ENCODE results near the gene FAF2. TPM values are rescaled to one million over a fixed set of nuclear protein-coding genes. Genes with fewer than 3 reads are reported as not detected.

Gene FAF2
- polyA plus RNA-seq, 12 donors: 23.1 to 35.6 (median 28.3) TPM; not detected in 1

DNA sequence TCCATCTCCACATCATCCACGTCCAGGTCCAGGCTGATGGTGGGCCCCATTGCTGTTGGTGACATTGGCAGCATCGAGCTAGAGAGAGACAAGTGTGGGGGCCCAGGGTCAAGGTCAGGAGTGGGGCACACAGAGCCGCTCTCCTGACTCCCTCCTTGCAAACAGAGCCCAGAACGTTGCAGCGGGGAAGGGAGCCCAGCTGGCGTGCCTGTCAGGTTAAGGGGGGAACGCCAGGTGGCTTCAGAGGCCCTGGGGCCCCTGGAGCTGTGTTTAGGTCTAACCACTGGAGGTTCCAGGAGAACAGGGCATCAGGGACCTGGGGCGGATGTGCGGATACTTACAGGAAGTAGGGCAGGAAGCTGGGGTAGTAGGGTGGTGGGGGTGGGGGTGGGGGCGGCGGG lies 81.6 kb downstream of the FAF2 start:
- no peak for DNase-seq

DNA sequence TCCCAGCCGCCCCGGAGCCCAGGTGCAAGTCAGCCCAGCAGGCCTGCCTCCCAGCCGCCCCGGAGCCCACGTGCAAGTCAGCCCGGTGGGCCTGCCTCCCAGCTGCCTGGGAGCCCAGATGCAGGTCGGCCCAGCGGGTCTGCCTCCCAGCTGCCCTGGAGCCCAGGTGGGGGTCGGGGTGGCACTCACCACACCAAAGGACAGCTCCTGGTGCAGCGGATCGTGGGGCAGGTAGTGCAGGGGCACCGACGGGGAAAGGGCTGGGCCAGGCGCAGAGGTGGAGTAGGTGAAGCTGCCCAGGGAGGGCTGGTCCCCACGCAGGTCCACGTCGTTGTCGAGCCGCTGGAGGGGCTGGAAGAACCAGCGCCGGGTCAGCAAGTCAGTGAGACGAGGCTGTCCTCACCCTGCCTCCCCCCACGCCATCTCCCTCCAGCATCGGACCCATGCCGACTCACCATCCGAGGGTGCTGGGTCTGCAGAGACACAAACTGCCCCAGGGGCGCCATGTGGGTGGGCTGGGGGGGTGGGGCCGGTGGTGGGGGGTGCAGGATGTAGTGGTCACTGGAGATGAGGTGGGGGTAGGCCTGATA lies 82.3 kb downstream of the FAF2 start:
- no peak for DNase-seq

- no peak for DNase-seq
Measured at GRCh38 chr5:176530983-176531901, 83.1 kb downstream of the FAF2 start.

- no peak for DNase-seq
Measured at GRCh38 chr5:176531902-176532493, 83.8 kb downstream of the FAF2 start.

GRCh38 chr5:176532795-176533194 lies 84.6 kb downstream of the FAF2 start:
- no peak for DNase-seq

- no peak for DNase-seq
Measured at GRCh38 chr5:176533390-176533789, 85.2 kb downstream of the FAF2 start.

DNA sequence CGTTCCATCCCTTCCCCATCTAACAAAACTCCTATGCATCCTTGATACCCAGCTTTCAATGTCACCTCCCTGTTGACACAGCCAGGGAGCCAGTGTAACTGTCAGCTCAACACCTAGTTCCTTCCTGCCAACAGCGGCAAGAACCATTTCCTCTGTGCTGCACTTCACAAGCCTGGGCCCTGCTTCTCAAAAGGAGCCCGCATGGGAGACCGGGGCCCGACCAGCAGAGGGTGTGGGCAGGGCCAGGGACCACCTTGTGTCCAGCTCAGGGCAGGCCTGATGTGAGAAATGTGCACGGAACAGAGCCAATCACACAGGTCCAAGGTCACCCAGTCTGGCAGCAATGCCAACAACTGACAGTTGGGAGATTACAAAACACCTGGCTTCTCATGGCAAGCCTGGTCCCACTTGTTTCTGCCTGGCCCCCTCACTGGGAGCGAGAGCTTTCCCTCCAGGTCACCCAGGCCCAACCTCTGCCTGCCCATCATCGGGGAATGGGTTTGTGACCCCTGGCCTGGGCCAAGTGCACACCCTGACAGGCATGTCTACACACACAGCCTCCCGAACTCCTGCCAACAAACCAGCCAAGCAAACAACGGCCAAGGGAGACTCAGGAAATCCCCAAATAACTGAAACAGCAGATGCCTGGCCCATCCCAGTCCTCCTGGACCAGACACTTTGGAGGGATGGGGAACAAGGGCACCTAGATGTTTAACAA lies 85.9 kb downstream of the FAF2 start:
- no peak for DNase-seq

- no peak for DNase-seq
Measured at GRCh38 chr5:176534640-176535039, 86.5 kb downstream of the FAF2 start.

- DNase-seq: no peak
Measured at GRCh38 chr5:176535101-176535663, 87.0 kb downstream of the FAF2 start.

- no peak for DNase-seq
Measured at GRCh38 chr5:176535664-176536131, 87.5 kb downstream of the FAF2 start.

DNA sequence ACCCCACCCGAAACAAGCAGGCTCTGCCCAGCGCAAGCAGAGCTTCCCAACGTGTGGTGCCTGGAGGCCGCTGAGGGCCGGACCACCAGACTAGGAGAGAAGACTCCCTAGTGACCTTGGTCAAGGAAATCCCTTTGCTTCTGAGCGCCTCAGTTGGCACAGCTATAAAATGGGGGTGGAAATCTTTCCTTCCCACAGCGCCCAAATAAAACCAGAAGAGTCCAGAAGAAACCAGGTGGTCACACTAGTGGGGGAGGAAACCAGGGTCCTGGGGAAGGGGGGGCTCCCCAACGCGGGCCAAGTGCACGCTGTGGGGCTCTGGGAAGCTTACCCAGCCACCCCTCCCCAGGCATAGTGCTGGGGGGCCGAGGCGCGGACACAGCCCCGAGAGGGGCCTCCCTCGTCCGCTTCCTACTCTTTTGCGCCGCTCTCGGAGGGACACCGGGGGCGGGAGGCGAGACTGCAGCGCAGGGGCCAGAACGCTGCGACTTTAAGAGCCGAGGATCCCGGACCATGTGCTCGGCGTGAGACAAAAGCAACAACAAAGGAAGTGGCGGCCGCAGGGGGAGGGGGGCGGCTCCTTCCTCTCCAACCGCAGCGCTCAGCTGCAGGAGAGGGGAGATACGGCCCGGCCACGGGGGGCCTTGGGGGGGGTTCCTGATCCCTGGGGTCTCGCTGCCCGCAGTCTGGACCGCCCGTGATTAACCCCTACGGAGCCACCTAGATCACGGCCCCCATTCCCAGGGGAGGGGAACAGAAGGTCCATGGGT lies 88.1 kb downstream of the FAF2 start:
- DNase-seq: peak; percentile 85

DNA sequence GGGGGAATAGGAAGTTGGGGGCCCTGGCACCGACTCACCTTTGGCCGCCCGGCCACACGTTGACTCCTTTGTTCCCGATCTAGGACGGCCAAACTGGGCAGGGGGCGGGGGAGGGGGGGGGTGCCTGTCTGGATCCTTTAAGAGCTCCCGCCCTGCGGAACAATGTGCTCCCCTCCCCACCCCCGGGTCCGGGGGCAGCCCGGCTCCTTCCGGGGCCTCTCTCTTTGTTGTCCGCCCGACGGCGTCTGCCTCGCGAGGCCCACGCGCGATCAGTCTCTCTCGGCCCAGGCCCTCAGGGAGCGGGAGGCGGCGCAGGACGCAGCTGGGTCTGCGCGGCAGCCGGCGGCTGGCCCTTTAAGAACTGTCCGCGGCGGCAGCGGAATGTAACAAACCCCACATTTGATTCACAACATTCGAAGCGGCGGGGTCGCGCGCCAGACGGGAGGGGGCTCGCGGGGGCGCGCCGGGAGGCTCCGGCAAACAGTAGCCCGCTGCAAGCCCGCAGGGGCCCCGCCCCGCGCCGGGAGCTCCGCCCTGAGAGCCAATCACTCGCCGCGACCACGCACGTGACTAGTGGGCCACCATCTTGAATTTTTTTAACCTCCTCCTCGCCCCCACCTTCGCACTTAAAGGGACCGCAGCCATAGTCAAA lies 88.8 kb downstream of the FAF2 start, which contains the start of gene RNF44:
TSS of gene RNF44 (minus strand) at position 501 of the 652 bp plus-strand sequence. CDS start 4,930 bp downstream, outside the sequence.
- DNase-seq: peak; percentile 98

- peak; percentile 99 for DNase-seq
Measured at GRCh38 chr5:176537554-176538229, 89.5 kb downstream of the FAF2 start.

- DNase-seq: no peak
Measured at GRCh38 chr5:176538230-176538988, 90.2 kb downstream of the FAF2 start.

GRCh38 chr5:176538989-176539384 lies 90.8 kb downstream of the FAF2 start:
- no peak for DNase-seq

DNA sequence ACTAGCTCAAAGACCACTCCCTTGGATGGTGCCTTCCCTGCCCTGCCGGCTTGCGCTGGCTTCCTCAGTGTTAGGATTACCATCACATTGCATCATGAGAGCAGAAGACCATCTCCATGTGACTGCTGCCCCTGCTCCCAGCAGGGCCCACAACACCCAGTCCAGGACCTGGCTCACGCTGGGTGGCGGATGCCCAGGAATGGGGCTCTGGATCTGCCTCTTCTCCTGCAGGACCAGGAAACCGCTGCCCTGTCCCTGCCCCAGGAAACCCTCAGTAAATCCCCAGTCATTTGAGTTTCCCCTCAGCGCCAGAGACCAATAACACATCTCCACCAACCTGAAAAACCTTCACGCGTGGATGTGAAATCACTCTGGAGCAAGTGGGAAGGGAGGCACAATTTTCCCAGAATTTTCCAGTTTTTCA lies 92.3 kb downstream of the FAF2 start:
- DNase-seq: no peak

GRCh38 chr5:176540956-176541337 lies 92.8 kb downstream of the FAF2 start:
- DNase-seq: no peak

DNA sequence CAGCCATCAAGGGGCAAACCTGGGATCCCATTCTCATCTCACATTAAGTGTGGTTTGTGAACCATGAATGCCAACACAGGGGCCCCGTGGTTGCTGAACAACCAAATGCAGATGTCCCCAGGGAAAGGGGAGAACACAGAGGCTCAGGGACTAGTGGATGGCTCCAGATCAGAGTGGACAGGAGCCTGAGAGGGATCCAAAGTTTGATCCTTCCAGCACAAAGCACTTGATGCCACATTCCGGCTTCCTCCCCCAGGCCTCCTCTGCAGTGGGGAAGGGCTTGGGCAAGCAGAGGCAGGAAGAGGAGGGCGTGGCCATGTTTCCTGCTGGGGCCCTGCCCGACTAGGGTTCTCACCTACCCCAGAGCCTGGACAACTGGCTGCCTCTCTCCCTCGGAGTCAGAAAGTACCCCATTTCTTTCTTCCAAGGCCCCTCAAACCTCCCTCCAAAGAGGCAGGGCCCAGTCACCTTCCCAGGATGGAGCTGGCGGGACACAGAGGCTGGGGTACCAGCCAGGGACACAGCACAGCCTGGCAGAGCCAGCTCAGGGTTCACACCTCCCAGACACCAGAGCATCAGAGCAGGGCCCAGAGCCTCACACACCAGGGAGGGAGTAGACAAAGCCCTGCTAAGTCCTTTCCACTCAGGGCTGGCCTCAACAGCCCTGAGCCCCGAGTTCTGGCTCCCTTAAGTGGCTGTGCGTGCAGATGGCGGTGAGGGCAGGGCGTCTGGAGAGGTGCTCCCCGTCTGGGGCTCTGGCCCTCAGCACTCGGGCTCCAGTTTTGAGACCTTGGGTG lies 93.4 kb downstream of the FAF2 start:
- no peak for DNase-seq

Data from muscle of arm (tissue), 12 donors.